Stimulated activated CD8-positive, alpha-beta memory T cell treated with anti-CD3 and anti-CD28 coated beads, Interleukin-7, amount 100 ng/mL, for 24 hours (primary cell): ENCODE results near the gene TYROBP.
A peak's percentile ranks its signal among the peaks of the same experiment; 100 is the strongest.
"Not testable (repeated sequence)": the region's sequence is repeated elsewhere in the genome, so short reads cannot be mapped to it uniquely, and the experiment has no call there.

Experiments
- DNase-seq: peaks from one replicate; pipeline ENCODE4 v3.0.0-alpha.2; 2020; ENCODE audit warnings: low read depth

TYROBP gene

DNA sequence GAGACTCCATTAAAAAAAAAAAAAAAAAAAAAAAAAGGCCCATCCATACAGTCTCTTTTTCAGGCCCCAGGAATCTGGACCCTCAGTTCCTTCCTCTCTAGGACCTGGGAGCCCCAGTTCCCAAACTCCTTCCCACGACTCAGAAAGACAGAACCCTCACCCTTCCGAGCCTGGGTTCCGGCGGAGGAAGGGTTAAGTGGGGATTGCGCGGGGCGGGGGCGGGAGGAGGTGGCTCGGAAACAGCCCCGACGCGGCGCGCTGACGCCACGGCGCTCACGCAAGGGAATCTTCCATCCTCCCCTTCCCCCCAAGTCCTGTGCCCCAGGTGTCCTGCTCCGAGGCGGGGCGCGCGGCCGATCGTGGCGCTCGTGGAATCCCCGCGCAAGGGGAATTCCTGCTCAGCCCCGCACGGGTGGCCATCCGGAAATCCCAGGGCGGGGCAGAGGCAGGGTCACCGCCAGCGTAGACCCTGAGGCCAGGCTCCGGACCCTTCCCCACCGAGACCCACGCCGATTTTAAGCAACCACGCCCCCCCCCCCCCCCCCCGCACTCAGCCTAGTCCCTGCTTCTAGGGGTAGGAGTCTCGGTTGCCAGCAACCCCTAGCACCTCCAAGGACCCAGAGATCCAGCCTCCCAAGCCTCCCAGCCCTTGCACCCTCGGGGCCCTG is 8.4 kb downstream of the TYROBP start:
- DNase-seq, result peak; percentile 75

DNA sequence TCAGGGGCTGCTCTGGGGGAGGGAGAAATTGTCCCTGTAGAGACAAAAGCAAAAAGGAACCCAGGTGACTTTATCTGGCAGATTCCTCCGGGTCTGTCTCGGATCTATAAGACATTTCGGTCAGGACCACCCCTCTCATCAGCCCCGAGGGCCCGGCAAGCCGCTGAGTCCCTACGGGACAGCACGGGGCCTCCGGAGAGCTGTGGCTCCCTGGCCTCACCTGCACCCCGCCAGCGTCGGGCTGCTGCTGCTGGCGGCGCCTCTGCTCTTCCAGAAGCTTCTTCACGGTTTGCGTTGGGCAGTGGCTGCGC is 9.6 kb downstream of the TYROBP start:
- no peak for DNase-seq

DNA sequence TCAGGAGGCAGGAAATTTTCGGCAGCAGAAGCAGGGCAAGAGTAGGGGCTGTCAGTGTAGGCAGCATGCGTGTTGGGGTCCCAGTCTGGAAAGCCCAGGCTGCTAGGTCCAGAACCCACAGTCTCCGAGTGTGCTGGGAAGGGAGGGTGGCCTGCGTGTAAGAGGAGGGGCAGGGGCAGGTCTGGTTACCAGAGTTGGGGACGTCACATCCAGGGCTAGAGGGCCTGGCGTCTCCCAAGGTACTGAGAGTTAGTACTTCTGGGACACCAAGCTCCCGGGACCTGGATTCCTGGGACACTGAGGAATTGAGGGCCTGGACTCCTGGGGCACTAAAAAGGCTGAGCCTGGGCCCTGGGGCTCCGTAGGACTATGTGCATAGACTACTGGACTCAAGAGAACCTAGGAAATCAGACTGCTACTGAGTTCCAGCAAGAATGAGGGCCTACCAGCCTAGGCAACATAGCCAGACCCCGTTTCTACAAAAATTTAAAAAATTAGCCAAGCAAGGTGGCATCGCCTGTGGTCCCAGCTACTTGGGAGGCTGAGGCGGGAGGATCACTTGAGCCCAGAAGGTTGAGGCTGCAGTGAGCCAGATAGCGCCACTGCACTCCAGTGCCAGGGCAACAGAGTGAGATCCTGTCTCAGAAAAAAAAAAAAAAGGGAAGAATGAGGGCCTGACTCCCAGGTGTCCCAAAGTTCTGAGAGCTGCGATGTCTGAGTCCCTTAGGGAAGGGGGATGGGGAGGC is 10.2 kb downstream of the TYROBP start:
- DNase-seq, result no peak

GRCh38 chr19:35896643-35897040 is 11.5 kb downstream of the TYROBP start:
- DNase-seq, result no peak

DNA sequence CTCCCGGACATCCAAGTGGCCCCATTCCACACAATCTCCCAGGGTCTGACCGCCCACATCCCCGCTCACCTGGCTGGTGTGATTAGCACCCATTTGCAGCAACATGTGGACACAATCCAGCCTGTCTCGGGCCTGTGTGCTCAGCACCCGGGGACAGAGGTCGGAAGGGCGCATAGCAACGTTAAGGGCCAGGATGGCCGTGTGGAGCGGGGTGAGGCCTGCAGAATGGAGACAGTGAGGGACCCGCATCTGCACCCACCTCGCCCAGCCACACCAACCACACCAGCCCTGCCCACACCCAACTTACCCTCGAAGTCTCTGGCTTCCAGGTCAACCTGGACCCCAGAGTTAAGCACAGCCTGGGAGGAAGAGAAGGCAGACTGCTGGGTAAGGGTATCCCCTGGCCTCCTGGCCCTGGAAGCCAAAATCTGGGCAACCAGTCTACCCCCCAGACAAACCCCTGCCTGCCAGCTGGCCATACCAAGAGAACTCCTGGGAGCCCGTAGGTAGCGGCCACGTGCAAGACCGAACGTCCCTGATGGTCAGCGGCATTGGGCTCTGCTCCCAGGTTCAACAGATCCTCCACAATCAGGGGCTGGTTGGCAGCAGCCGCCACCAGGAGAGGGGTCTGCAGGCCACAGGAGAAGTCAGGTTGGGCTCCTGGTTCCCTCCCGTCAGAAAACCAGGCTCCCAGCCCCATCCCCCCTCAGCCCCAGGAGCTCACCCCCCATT is 12.0 kb downstream of the TYROBP start:
- no peak for DNase-seq

DNA sequence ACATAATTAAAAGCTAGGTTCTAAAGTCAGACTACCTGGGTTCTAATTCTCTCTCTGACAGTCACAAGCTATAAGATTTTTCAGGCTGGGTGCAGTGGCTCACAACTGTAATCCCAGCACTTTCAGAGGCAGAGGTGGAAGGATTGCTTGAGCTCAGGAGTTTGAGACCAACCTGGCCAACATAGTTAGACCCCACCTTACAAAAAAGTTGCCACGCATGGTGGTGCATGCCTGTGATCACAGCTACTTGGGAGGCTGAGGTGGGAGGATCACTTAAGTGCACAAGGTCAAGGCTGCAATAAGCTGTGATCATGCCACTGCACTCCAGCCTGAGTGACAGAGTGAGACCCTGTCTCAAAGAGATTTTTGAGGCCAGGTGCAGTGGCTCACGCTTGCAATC is 13.8 kb downstream of the TYROBP start:
- no peak for DNase-seq

DNA sequence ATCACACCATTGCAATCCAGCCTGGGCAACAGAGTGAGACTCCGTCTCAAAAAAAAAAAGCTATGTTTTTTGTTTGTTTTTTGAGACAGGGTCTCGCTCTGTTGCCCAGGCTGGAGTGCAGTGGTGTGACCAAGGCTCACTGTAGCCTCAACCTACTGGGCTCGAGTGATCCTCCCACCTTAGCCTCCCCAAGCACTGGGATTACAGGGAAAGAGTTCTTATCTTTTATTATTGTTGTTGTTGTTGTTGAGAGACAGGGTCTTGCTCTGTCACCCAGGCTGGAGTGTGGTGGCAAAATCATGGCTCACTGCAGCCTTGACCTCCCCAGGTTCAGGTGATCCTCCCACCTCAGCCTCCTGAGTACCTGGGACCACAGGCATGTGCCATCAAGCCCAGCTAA is 16.3 kb downstream of the TYROBP start:
- not testable (repeated sequence) for DNase-seq

DNA sequence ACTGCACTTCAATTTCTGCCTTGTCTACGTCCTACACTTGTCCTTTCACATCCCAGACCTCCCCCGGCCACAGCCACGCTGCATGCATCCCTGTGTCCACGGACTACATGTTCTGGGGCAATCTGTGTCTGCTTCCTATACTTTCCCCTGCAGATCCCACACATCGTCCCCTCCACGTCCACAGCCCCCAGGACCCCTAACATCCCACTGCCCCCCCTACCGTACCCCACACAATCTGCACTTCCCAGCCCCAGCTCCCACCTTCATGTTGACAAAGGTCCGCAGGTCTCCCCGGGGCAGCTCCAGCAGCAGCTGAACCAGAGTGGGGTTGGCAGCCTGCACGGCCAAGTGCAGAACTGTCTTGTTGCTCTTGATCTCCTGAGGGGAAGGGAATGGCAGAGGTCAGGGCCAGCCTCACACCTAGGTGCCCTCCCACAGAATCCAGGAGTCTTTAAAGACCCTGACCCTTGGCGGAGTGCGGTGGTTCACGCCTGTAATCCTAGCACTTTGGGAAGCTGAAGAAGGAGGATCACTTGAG is 17.9 kb downstream of the TYROBP start:
- no peak for DNase-seq

- DNase-seq, result no peak
Observed at GRCh38 chr19:35889370-35890112, 18.6 kb downstream of the TYROBP start.

GRCh38 chr19:35888398-35888797 is 19.7 kb downstream of the TYROBP start:
- DNase-seq, result no peak

DNA sequence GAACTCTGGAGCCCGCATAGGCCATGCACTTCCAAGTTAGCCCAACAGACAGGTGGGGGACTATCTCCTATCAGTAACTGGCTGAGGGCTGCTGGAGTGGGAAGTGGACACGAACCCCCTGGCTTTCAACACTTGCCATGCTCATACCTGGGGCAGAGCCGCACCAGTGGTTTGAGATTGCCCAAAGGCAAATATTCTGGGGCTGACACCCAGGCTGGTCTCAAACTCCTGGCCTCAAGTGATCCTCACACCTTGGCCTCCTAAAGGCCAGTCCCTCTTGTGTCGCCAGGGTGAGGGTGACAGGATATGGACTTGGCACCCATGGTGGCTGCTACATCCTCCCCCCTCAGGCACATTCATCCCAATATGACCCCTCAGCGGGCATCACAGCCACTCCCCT is 20.9 kb downstream of the TYROBP start:
- no peak for DNase-seq

DNA sequence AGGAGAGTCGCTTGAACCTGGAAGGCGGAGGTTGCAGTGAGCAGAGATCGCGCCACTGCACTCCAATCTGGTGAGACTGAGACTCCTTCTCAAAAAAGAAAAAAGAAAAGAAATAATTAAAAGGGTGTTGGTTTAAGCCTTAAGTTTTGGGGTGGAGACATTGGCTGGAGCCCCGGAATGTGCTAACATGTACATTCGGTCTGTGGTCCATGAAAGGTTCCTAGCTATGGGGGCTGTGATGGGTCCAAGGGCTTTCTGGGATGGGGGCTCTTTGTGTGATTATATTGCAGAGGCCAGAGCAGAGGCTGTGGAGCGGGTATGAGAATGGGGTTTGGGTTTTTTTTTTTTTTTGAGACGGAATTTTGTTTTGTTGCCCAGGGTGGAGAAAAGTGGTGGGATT is 22.2 kb downstream of the TYROBP start:
- DNase-seq, result no peak

GRCh38 chr19:35885225-35885738 is 22.8 kb downstream of the TYROBP start:
- no peak for DNase-seq

DNA sequence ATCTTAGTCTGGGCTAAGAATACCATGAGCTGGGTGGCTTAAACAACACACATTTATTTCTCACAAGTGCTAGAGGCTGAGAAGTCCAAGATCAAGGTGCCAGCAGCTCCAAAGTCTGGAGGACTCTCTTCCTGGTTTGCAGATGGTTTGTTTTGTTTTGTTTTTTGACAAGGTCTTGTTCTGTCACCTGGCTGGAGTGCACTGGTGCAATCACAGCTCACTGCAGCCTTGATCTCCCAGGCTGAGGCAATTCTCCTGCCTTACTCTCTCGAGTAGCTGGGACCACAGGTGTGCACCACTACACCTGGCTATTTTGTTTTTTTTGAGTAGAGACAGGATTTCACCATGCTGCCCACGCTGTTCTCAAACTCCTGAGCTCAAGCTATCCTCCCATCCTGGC is 24.2 kb downstream of the TYROBP start:
- DNase-seq, result no peak

DNA sequence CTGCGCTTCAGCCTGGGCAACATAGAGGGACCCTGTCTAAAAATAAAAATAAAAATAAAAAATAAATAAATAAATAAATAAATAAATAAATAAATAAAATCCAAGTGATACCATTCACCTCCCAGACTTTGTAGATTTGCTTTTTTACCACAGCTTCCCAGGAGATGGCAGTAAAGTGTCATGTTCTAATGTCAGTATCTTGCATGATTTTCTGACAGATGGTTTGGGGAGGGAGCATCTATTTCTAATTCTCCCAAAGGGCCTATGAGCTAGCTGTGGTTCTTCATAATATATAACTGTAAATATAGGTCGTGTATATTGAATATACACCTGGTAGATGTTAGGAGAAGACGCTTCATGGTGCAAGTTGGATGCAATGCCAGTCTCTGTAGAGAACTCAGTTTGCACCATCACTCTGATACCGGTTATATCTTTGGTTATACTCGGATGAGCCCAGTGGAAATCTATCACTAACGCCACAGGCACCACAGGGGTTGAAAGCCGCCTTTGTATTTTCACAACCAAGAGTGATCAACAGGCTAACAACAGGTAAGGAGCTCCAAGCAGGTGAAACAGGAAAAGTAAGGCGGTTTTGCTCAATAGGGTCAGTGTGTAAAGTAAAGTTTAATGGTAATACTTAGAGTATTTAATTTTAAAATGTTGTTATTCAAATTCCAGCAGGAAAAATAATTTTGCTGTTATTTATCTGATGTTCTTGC is 25.8 kb downstream of the TYROBP start:
- DNase-seq, result no peak

GRCh38 chr19:35879770-35880317 is 28.3 kb downstream of the TYROBP start:
- peak; percentile 68 for DNase-seq

DNA sequence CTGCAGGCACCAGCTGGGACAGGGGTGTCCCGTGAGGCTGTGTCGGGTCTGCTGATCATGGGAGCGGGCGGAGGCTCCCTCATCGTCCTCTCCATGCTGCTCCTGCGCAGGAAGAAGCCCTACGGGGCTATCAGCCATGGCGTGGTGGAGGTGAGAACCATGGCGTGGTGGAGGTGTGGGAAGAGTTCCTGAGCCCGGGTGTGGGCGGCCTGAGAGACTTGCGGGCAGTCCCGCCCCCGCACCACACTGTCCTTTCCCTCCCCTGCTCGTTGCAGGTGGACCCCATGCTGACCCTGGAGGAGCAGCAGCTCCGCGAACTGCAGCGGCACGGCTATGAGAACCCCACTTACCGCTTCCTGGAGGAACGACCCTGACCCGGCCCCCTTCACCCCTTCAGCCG is 29.0 kb downstream of the TYROBP start:
- DNase-seq, result no peak

DNA sequence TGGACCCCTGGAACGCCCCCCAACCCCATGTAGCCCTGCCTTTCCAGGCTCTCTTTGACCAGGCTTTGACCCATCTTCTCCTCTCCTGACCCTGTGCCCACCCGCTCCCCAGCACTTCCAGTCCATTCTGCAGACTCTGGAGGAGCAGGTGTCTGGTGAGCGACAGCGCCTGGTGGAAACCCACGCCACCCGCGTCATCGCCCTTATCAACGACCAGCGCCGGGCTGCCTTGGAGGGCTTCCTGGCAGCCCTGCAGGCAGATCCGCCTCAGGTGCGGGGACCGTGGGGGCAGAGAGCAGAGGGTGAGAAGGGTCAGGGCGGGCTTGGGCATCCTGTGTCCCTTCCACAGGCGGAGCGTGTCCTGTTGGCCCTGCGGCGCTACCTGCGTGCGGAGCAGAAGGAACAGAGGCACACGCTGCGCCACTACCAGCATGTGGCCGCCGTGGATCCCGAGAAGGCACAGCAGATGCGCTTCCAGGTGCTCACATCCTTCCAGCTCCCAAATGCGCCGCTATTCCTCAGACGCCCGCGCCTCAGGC is 33.6 kb downstream of the TYROBP start:
- DNase-seq, result no peak

DNA sequence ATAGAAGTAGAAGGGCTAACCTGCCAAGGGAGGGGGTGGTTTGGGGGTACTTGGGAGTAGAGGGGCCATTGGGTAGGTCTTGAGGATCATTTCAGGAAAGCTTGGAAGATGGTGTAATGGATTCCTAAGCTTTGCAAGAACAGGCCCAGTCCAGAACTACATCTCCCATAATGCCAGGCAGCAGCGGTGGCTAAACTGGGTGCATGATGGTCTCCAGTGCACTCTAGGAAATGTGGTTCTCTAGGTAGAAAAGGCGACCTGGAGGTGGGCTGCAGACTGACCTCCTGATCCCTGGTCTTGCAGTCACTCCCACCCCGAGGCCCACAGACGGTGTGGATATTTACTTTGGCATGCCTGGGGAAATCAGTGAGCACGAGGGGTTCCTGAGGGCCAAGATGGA is 35.9 kb downstream of the TYROBP start:
- no peak for DNase-seq

GRCh38 chr19:35871611-35872010 is 36.5 kb downstream of the TYROBP start:
- DNase-seq, result no peak

- no peak for DNase-seq
Observed at GRCh38 chr19:35870798-35871197, 37.3 kb downstream of the TYROBP start.
